GM12878 (cell line): ENCODE measurements around the gene TADA3. TPM values are rescaled to one million over a fixed set of nuclear protein-coding genes. Genes with fewer than 3 reads are reported as not detected.

Experiments
- ATAC-seq: fragments of 200-7000 bp; cut with Tn5 transposase; 3 replicates; pipeline ENCODE4 v1.9.1; 2020; ENCODE audit warnings: mild to moderate bottlenecking, moderate library complexity
- BruUV-seq: library from RNA; stranded (reverse); fragments of 400-500 nt; replicated peaks from 2 replicates; lab custom pipeline; 2021; lab: Mats Ljungman, UMichigan
- CTCF ChIA-PET: fragments of 300-600 bp; sonication (Branson Sonifier 250); formaldehyde crosslinking; extraction: SDS; loops from one replicate; lab custom pipeline; 2021; ENCODE audit warnings: inconsistent platforms; lab: Yijun Ruan, JAX
- POLR2A ChIA-PET: fragments of 350-600 bp; formaldehyde crosslinking; extraction: SDS; loops from one replicate; lab custom pipeline; 2021; ENCODE audit warnings: inconsistent platforms; lab: Charles Lee
- RAD21 ChIA-PET: fragments of 300-600 bp; sonication (Branson Sonifier 250); formaldehyde crosslinking; loops from one replicate; lab custom pipeline; 2023; ENCODE audit warnings: antibody characterized with exemption; ENCODE audit not compliant: unreplicated experiment; lab: Charles Lee
- SMC1A ChIA-PET: fragments of 300-600 bp; sonication (Branson Sonifier 250); formaldehyde crosslinking; loops from one replicate; lab custom pipeline; 2023; ENCODE audit not compliant: unreplicated experiment, uncharacterized antibody; lab: Charles Lee
- DNase-seq: peaks from one replicate; pipeline ENCODE4 v3.0.0-alpha.2; 2011; ENCODE audit warnings: low read depth, low spot score
- FAIRE-seq: peaks from 3 replicates; lab custom pipeline; 2011; peaks lifted over from hg19 to GRCh38; lab: Jason Lieb, UNC
- H2AFZ ChIP-seq: 2 replicates; pipeline ENCODE4 v1.6.0; 2011; ENCODE audit warnings: low read depth, low read length, control low read depth; ENCODE audit not compliant: control insufficient read depth
- H3K27ac ChIP-seq: 2 replicates; pipeline ENCODE4 v1.5.1; 2011; ENCODE audit warnings: control low read depth; ENCODE audit not compliant: control insufficient read depth, insufficient read depth
- H3K27me3 ChIP-seq, 2 experiments: replicated peaks in 1 of 2; 2 replicates each; pipeline versions ENCODE4 v1.6.0 to v1.6.1; 2011; ENCODE audit warnings: low read length in 1 of 2; ENCODE audit not compliant: control insufficient read depth in 2 of 2, insufficient read depth in 2 of 2
- H3K36me3 ChIP-seq, 2 experiments: 2 replicates each; pipeline ENCODE4 v1.5.1; 2011; ENCODE audit warnings: low read length in 1 of 2; ENCODE audit not compliant: control insufficient read depth in 2 of 2, insufficient read depth in 2 of 2
- H3K4me1 ChIP-seq: 2 replicates; pipeline ENCODE4 v1.6.1; 2011; ENCODE audit warnings: mild to moderate bottlenecking, low read length, moderate library complexity, mixed read lengths; ENCODE audit not compliant: control insufficient read depth, insufficient read depth
- H3K4me2 ChIP-seq: 2 replicates; pipeline ENCODE4 v1.6.0; 2011; ENCODE audit warnings: control low read depth; ENCODE audit not compliant: control insufficient read depth, insufficient read depth
- H3K4me3 ChIP-seq: fragments of 200-600 bp; sonication (generic); 2 replicates; pipeline ENCODE4 v1.5.1; 2016
- H3K79me2 ChIP-seq: 2 replicates; pipeline ENCODE4 v1.6.0; 2011; ENCODE audit warnings: low read length; ENCODE audit not compliant: control insufficient read depth, insufficient read depth
- H3K9ac ChIP-seq: 2 replicates; pipeline ENCODE4 v1.8.0; 2011; ENCODE audit warnings: low read length, control low read depth, mixed read lengths; ENCODE audit not compliant: control insufficient read depth, insufficient read depth
- H3K9me3 ChIP-seq: replicated peaks from 3 replicates; pipeline ENCODE4 v1.5.1; 2011; ENCODE audit warnings: mild to moderate bottlenecking, low read length; ENCODE audit not compliant: control insufficient read depth, insufficient read depth
- H4K20me1 ChIP-seq: 2 replicates; pipeline ENCODE4 v1.6.0; 2011; ENCODE audit not compliant: control insufficient read depth, insufficient read depth
- HCFC1 ChIP-seq: fragments of 150-350 bp; IDR thresholded peaks from 2 replicates; pipeline ENCODE4 v1.6.1; 2014; ENCODE audit warnings: low read length
- LARP7 ChIP-seq: fragments of 450-650 bp; IDR thresholded peaks from 2 replicates; pipeline ENCODE4 v1.6.1; 2017; ENCODE audit warnings: mild to moderate bottlenecking
- PAX5 ChIP-seq: IDR thresholded peaks from 2 replicates; pipeline ENCODE4 v1.6.1; 2011; ENCODE audit warnings: low read depth, low read length, borderline replicate concordance
- ZZZ3 ChIP-seq: IDR thresholded peaks from 2 replicates; pipeline ENCODE4 v1.6.1; 2011; ENCODE audit warnings: low read depth; ENCODE audit not compliant: control insufficient read depth, insufficient read length
- WGBS: methylation state at CpG from one replicate; pipeline ENCODE4 v1.1.6; 2016; ENCODE audit warnings: low lambda C conversion rate; ENCODE audit not compliant: insufficient replicate concordance, insufficient coverage; ENCODE audit errors: missing lambda C conversion rate; 5-methylcytosine and 5-hydroxymethylcytosine counted together
- in situ Hi-C: fragments of 300-500 bp; cut with MboI; formaldehyde crosslinking; loops from 9 replicates; pipeline ENCODE4 v1.14.3; 2018; ENCODE audit warnings: mixed read lengths
- intact Hi-C: fragments of 100-400 bp; cut with micrococcal nuclease; formaldehyde crosslinking; loops from one replicate; pipeline ENCODE4 v1.14.2; 2022; ENCODE audit not compliant: unreplicated experiment
- polyA plus RNA-seq, 11 experiments: library from polyadenylated mRNA; depleted of rRNA in 4 of 11; unstranded in 6 of 11; stranded (reverse) in 5 of 11; fragments of >200 nt; fragmentation: Nextera tagmentation in 4 of 11; fragmentation: Illumina TruSeq in 1 of 11; extraction: Ambion mirVana in 4 of 11; extraction: Trizol in 1 of 11; gene quantifications; 1 replicate in 1 of 11; 2 replicates in 10 of 11; pipeline versions ENCODE4 v1.2.1 to v1.2.3, GENCODE V29; 2011 to 2016; ENCODE audit warnings: inconsistent platforms in 2 of 11, missing spikeins in 2 of 11, low read depth in 1 of 11
- total RNA-seq, 4 experiments: library from RNA; depleted of rRNA in 3 of 4; stranded (reverse); fragments of >200 nt in 3 of 4; fragmentation: Illumina TruSeq in 1 of 4; extraction: Trizol in 1 of 4; gene quantifications; 2 replicates each; pipeline versions ENCODE4 v1.2.1 to v1.2.3, GENCODE V29; 2013 to 2021

The TADA3 gene
- total and polyA plus RNA-seq, 10 of the 15 experiments (the other 5 are each of a cell fraction or from before 2014, with no cell fraction given), result 2.6 to 71.2 (median 51.0) TPM

- Histone ChIP-seq H2AFZ (no peak overlapping the region), H3K27me3 (no peaks in the 10 kb centered on the region), H3K9ac (no peak overlapping the region), H3K27ac (no peak overlapping the region), H3K4me1 (peaks cover 31% of the 10 kb centered on the region), H4K20me1 (no peaks in the 10 kb centered on the region), H3K79me2 (no peaks in the 10 kb centered on the region), H3K4me2 (no peak overlapping the region), H3K4me3 (no peak overlapping the region), H3K9me3 (no peaks in the 10 kb centered on the region), H3K36me3 (peaks cover 2 to 7% of the 10 kb centered on the region in 2 experiments; a peak in 2 of 4 replicates)
- RAD21 ChIA-PET, result interaction anchor here (1.3 to 3.0 kb wide), 4 partner anchors 12 to 151 kb away, joined by 3 to 11 read pairs (median 5); partner anchors contain the start of gene OGG1
- in situ Hi-C loops, result no loop called here
- DNase-seq (no peak), FAIRE-seq (no peak), ATAC-seq (no peak; the same call in 2 of the 3 replicates)
- intact Hi-C loops, result no loop called here
- TF ChIP-seq HCFC1, result no peak
- TF ChIP-seq PAX5, result peak; percentile 88
- 46% methylated on average over 4 of the region's 4 CpGs for WGBS
- CTCF ChIA-PET, result interaction anchor here (1.1 to 4.0 kb wide), 6 partner anchors 9 to 427 kb away, joined by 3 to 15 read pairs (median 4); partner anchors contain the start of gene CRELD1
- POLR2A ChIA-PET, result interaction anchor here (1.2 to 1.8 kb wide), 2 partner anchors 10 to 12 kb away, joined by 5 to 9 read pairs; partner anchors contain the start of genes ARPC4 and TADA3
- SMC1A ChIA-PET, result interaction anchor here (0.6 to 1.9 kb wide), 4 partner anchors 10 to 141 kb away, joined by 3 to 8 read pairs (median 4); no protein-coding TSS in a partner anchor
- BruUV-seq, result no TSS peak
These were observed 11.4 kb downstream of the TADA3 start for GRCh38 chr3:9780910-9781309.

DNA sequence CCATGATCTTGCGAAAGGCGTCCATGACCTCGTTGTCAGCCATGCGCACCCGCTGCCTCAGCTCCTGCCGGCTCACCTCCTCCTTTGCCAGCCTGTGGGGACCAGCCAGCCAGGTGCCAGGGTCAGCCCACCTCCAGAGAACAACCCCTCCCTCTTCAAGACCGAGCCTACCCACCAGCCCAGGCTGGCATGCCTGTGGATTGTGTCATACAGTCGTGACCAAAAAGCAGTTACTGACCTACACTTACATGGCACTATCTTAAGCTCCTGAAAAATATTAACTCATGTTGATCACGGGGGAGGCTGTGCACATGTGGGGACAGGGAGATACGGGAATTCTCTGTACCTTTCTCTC is 11.8 kb downstream of the TADA3 start:
- peak overlapping the region; percentile 80 for H2AFZ ChIP-seq
- no peaks in the 10 kb centered on the region for H3K79me2 ChIP-seq
- FAIRE-seq (no peak), DNase-seq (no peak), ATAC-seq (peak; percentile 5; the same call in 2 of the 3 replicates)
- peaks cover 2 to 7% of the 10 kb centered on the region in 2 experiments; a peak in 2 of 4 replicates for H3K36me3 ChIP-seq
- H3K4me2 ChIP-seq, result peak overlapping the region; percentile 54
- POLR2A ChIA-PET, result interaction anchor here (1.2 kb wide), 1 partner anchor 11 kb away, joined by 5 read pairs; no protein-coding TSS in a partner anchor
- H3K4me1 ChIP-seq, result peaks cover 31% of the 10 kb centered on the region
- CTCF ChIA-PET, result interaction anchor here (1.1 to 4.0 kb wide), 6 partner anchors 9 to 153 kb away, joined by 3 to 15 read pairs (median 5); partner anchors contain the start of gene CRELD1
- H3K27me3 ChIP-seq, result no peaks in the 10 kb centered on the region
- TF ChIP-seq LARP7 (0 out of 2 replicates have a peak, but pooled peaks have one; percentile 11), ZZZ3 (no peak)
- 33% methylated on average over 10 of the region's 10 CpGs for WGBS
- H3K9me3 ChIP-seq, result no peaks in the 10 kb centered on the region
- no peak overlapping the region for H3K4me3 ChIP-seq
- intact Hi-C loops, result no loop called here
- in situ Hi-C loops, result no loop called here
- no peaks in the 10 kb centered on the region for H4K20me1 ChIP-seq
- H3K9ac ChIP-seq, result peak overlapping the region; percentile 13; the same call in 1 of the 2 replicates
- no TSS peak for BruUV-seq
- SMC1A ChIA-PET, result interaction anchor here (1.9 kb wide), 2 partner anchors 10 to 15 kb away, joined by 5 to 8 read pairs; no protein-coding TSS in a partner anchor
- RAD21 ChIA-PET, result interaction anchor here (1.3 to 3.0 kb wide), 4 partner anchors 11 to 30 kb away, joined by 3 to 11 read pairs (median 6); partner anchors contain the start of genes ARPC4, OGG1 and TADA3
- peak overlapping the region; percentile 50 for H3K27ac ChIP-seq
